HUES48 (cell line): Measurements from ENCODE around the gene ACOX3.

Source experiments
- H3K27ac ChIP-seq: one replicate; pipeline ENCODE4 v1.7.0; 2013; ENCODE audit warnings: low read depth, low read length, inconsistent platforms
- H3K27me3 ChIP-seq: 2 replicates; pipeline ENCODE4 v1.6.1; 2013; ENCODE audit warnings: mild to moderate bottlenecking, low read length; ENCODE audit not compliant: control insufficient read depth, insufficient read depth
- H3K36me3 ChIP-seq: 2 replicates; pipeline ENCODE4 v1.6.1; 2013; ENCODE audit warnings: low read length; ENCODE audit not compliant: control insufficient read depth, insufficient read depth
- H3K4me1 ChIP-seq: 2 replicates; pipeline ENCODE4 v1.6.1; 2013; ENCODE audit warnings: mild to moderate bottlenecking, low read length; ENCODE audit not compliant: control insufficient read depth, insufficient read depth
- H3K4me3 ChIP-seq: 2 replicates; pipeline ENCODE4 v1.5.1; 2013; ENCODE audit warnings: mild to moderate bottlenecking, low read depth, low read length
- H3K9ac ChIP-seq: 2 replicates; pipeline ENCODE4 v1.6.1; 2013; ENCODE audit warnings: mild to moderate bottlenecking, low read depth, low read length, moderate library complexity
- H3K9me3 ChIP-seq: 2 replicates; pipeline ENCODE4 v1.6.1; 2013; ENCODE audit warnings: low read length; ENCODE audit not compliant: control insufficient read depth, insufficient read depth

Gene ACOX3

DNA sequence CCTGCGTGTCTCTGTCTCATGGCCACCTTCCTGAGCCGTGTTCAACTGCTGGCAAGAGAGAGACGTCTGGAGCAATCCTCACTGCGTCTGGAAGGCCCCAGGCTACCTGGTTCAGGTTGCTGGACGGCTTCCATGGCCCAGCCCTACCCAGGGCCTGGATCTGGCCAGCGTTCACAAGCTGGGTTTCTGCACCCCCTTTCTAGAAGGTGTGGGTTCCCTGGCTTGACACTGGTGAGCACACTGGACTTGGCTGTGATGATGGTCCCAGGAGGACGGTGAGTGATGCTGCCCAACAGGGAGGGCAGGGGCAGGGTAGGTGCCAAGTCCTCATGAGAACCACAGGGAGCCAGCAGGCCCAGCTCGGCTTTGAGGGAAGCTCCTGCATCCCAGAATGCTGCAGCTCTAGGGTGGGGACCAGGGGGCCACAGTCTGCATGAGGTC, 107.6 kb downstream of the ACOX3 start:
- Histone ChIP-seq H3K4me1 (no peaks in the 10 kb centered on the region), H3K27me3 (no peaks in the 10 kb centered on the region), H3K27ac (no peak overlapping the region), H3K9ac (no peak overlapping the region), H3K36me3 (no peaks in the 10 kb centered on the region), H3K4me3 (no peak overlapping the region), H3K9me3 (no peaks in the 10 kb centered on the region)

DNA sequence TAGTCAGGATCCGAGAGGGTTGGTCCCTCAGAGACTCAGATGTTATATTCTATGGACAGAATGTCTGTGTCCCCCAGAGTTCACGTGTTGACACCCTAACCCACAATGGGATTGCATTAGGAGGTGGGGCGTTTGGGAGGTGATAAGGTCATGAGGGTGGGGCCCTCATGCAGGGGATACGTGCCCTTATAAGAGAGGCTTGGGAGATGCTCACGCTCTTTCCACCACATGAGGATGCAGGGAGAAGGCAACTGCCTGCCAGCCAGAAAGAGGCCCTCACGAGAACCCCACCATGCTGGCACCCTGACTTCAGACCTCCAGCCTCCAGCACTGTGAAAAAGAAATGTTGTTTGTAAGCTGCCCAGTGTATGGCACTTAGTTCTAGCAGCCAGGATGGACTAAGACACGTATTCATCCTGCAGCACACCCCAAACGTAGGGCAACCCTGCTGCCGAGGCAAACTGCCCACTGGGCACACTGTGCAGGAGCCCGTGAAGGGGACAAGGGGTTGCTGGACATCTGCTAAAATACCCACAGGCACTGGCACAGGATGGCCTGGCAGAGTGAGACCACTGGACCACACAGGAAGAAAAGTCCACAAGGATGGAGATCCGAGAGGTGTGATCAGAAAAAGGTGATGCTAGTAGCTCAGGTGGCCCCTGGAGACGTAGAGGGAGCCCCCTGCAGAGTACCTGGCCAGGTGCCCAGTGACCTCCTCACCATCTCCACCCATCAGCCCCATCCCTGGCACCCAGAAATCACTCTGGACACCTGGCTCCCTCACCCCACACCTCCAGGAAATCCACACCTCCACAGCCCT, 108.3 kb downstream of the ACOX3 start:
- Histone ChIP-seq H3K27ac (no peak overlapping the region), H3K27me3 (no peaks in the 10 kb centered on the region), H3K9ac (no peak overlapping the region), H3K9me3 (no peaks in the 10 kb centered on the region), H3K4me1 (no peaks in the 10 kb centered on the region), H3K36me3 (no peaks in the 10 kb centered on the region), H3K4me3 (no peak overlapping the region)

DNA sequence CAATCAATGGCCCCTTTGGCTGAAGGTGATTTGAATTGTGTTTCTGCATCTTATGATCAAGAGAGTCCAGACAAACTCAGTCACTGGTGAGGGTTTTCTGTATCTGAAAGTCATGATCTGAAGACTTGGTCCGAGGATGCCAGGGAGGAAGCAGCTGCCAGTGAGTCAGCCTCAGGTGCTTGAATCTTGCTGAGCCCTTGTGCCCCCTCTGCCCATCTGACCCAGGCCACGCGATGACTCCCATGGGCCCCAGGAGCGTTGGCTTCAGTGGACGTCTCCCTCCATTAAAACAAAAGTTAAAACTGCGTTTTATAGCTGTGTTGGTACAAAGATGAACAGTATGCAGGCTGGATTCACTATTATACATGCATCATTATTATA, 109.0 kb downstream of the ACOX3 start:
- Histone ChIP-seq H3K27me3 (no peaks in the 10 kb centered on the region), H3K36me3 (no peaks in the 10 kb centered on the region), H3K9ac (no peak overlapping the region), H3K4me3 (no peak overlapping the region), H3K4me1 (no peaks in the 10 kb centered on the region), H3K27ac (no peak overlapping the region), H3K9me3 (no peaks in the 10 kb centered on the region)

DNA sequence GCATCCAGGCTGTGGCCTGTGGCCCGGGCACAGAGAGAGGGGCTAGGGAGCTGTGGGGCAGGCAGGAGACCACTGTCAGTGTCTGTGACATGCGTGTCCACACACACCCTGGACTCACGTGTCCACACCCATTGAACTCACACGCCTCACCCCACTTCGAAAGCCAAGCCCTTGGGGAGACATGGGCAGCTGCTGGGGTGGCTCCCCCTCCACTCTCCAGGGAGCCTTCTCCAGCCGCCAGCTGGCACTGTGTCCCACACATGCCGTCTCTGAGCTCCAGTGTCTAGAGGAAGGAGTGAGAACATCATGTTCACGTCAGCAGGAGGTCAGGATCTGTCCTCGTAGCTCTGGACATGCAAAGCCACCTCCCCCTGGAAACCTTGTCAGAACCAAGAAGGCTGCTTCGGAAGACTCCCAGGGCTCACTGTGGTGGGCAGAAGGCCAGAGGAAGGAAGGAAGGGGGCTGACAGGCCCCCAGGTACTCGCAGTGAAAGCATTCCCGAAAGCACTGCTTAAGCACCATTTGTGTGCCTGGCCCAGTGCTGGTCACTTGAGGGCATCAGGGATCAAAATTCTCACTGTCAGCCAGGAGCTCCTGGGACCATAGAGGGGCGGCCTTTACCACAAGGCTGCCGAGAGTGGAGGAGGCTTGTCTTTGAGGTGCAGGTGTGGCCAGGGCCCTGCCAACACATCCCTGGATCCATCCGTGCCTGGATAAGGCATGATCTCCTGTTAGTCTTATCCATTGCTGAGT, 109.5 kb downstream of the ACOX3 start:
- H3K27ac ChIP-seq = no peak overlapping the region
- no peaks in the 10 kb centered on the region for H3K36me3 ChIP-seq
- no peaks in the 10 kb centered on the region for H3K4me1 ChIP-seq
- no peak overlapping the region for H3K9ac ChIP-seq
- H3K27me3 ChIP-seq = no peaks in the 10 kb centered on the region
- no peaks in the 10 kb centered on the region for H3K9me3 ChIP-seq
- no peak overlapping the region for H3K4me3 ChIP-seq

DNA sequence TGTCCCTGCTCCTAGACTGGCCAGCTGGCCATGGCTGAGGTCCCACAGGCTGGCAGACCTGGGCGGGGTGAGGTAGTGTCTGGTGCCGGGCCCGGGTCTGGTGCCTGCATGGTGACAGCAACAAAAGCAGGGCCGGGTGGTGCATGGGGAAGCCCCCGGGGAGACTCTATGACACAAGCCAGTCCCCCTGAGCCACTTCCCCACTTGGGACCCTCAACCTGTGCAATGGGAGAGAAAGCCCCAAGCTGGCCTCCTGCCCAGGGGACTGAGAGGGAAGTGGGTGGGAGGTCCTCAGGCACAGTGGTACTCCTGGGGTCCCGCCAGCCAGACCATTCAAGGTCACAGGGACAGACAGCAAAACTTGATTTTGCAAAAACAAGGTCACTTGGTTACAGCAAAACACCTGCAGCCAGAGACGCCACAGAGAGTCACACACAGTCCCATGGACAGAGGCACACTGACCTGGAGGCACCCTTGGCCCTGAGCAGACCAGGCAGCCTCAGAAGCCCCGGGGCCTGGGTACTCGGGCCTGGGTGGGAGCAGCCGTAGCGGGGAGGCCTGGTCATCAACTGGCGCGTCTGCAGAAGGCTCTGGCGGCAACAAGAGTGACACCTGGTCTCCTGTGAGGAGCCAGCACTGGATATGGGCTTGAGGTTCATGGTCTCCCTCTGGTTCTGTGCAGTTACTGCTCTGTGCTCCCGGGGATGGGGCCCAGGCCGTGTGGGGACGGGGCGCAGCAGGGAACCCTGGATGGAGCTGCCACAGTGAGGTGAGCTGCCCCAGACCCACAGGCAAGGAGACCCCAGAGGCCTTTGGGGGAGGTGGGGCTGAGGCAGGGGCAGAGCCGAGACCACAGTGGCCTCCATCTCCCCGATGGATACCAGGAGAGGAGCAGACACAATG, 110.4 kb downstream of the ACOX3 start:
- no peak overlapping the region for H3K27ac ChIP-seq
- no peaks in the 10 kb centered on the region for H3K27me3 ChIP-seq
- no peaks in the 10 kb centered on the region for H3K36me3 ChIP-seq
- H3K4me3 ChIP-seq = no peak overlapping the region
- no peaks in the 10 kb centered on the region for H3K9me3 ChIP-seq
- H3K4me1 ChIP-seq = no peaks in the 10 kb centered on the region
- no peak overlapping the region for H3K9ac ChIP-seq

DNA sequence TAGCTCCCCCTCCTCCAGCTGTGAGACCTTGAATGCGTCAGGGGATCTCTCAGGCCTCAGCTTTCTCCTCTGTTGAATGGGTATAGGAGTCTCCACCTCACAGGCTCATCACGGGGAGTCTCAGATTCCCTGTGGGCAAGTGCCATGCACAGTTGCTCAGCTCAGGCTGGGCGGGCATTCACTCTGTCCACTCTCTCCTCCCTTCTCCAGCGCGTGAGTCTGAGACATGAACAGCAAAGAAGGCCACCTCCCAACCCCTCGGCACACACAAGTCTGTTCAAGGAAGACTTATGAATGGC, 111.0 kb downstream of the ACOX3 start:
- Histone ChIP-seq H3K4me3 (no peak overlapping the region), H3K9me3 (no peaks in the 10 kb centered on the region), H3K27me3 (no peaks in the 10 kb centered on the region), H3K27ac (no peak overlapping the region), H3K4me1 (no peaks in the 10 kb centered on the region), H3K36me3 (no peaks in the 10 kb centered on the region), H3K9ac (no peak overlapping the region)

DNA sequence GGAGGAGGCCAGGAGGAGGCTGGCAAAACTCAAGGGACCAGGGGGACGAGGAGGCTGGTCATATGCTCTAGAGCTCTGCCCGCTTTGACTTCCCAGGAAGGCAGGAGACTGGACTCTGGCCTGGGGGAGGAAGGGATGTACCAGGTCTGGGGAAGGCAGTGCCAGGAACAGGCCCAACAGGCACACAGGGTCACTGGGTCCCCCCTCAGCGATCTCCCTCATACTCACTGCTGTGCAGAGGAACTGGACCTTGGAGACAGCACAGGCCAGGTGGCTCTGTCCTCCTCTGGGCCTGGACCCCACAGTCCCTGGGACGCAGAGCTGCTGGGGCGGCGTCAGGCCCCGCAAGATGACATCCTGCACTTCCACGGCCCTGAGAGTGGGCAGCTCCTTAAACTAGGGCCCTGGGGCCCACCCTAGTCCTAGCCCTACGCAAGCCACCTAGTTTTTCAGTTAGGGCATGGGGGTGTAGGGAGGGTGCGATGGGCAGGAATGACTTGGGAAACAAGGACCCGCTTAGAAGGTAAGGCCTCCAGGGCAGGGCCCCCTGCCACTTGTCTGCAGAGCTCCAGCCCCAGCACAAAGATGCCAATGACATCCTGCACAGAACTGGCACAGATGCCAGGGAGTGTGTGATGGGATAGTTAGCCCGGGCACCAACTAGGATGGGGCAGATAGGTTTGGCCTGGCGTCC, 111.5 kb downstream of the ACOX3 start:
- Histone ChIP-seq H3K4me3 (no peak overlapping the region), H3K4me1 (no peaks in the 10 kb centered on the region), H3K27ac (no peak overlapping the region), H3K27me3 (no peaks in the 10 kb centered on the region), H3K9ac (no peak overlapping the region), H3K36me3 (no peaks in the 10 kb centered on the region), H3K9me3 (no peaks in the 10 kb centered on the region)

DNA sequence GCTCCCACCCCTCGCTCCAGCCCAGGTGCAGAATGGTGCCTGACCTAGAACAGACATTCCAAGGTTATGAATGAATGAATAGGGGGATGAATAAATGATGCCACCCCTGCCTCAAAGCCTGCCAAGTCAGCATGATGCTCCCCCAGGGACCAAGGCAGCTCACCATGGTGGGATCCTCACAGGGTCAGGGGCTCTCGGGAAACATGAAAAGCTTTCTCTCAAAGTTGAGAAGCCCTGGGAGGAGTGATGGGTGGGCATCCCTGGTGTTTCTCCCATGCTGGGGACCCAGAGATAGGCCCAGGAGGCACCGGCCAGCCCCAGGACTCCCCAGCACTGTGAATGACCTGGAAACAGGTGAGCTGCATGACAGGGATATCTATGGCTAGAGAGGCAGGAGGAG, 112.1 kb downstream of the ACOX3 start:
- H3K9ac ChIP-seq = no peak overlapping the region
- no peaks in the 10 kb centered on the region for H3K27me3 ChIP-seq
- H3K9me3 ChIP-seq = no peaks in the 10 kb centered on the region
- no peaks in the 10 kb centered on the region for H3K36me3 ChIP-seq
- H3K4me3 ChIP-seq = no peak overlapping the region
- no peak overlapping the region for H3K27ac ChIP-seq
- no peaks in the 10 kb centered on the region for H3K4me1 ChIP-seq

DNA sequence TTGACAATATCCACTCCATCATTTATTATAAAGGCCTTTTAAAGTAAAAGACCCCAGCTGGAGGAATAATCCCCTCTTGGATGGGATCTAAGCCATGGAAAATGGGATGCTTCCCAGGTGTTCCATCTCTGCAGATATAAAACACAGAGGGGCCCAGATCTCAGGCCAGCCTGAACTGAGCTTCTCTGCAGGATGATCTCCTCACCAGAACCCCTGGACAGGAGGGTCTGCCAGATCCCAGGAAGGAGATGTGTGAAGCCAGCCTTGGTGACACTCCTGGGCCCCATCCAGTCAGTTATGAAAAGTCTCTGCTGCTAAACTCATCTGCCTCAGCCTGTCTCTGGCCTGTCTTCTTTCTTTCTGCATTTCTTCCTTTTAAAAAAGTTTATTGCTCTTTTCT, 114.3 kb downstream of the ACOX3 start:
- no peaks in the 10 kb centered on the region for H3K27me3 ChIP-seq
- H3K4me3 ChIP-seq = no peak overlapping the region
- no peaks in the 10 kb centered on the region for H3K9me3 ChIP-seq
- no peak overlapping the region for H3K9ac ChIP-seq
- H3K4me1 ChIP-seq = no peaks in the 10 kb centered on the region
- no peak overlapping the region for H3K27ac ChIP-seq
- H3K36me3 ChIP-seq = no peaks in the 10 kb centered on the region

DNA sequence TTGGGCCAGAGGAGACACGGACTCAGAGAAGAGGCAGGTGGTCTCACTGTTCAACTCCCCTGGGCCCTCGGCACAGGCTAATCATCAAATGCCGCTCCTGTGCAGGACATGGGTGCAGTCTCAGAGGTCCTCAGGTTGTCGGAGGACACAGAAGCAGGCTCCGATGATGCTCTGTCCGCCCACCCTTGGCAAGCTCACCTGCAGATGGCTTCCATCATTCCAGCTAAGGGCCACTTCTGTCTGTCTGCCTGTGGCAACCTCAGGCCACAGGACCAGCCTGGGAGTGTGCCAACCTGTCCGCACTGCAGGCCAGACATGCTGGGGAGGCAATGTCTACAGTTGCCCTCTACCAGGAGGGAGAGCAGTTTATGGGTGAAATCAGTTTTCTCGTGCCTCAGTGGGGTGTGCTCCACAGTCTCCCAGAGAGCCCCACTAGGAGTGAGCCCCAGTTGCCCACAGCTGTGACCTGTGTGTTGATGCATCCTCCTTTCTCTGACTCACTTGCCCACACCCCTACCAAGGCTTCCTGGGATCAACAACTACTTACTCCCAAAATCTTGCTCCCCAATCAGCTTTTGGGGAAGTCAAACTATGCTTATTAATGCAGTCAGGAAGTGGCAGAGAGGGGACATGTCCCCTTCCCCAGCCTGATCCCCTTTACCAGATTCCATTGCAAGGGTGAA, 115.1 kb downstream of the ACOX3 start:
- no peak overlapping the region for H3K4me3 ChIP-seq
- no peak overlapping the region for H3K27ac ChIP-seq
- H3K9ac ChIP-seq = no peak overlapping the region
- H3K4me1 ChIP-seq = no peaks in the 10 kb centered on the region
- no peaks in the 10 kb centered on the region for H3K27me3 ChIP-seq
- H3K36me3 ChIP-seq = no peaks in the 10 kb centered on the region
- no peaks in the 10 kb centered on the region for H3K9me3 ChIP-seq
